ENCODE results near the gene SLC9A9. TPM values are rescaled to one million over a fixed set of nuclear protein-coding genes. Genes with fewer than 3 reads are reported as not detected.

SLC9A9 gene
- polyA plus RNA-seq, 1 donor (not counting 4 experiments of a cell fraction or from before 2014, with no cell fraction given): 5.2 TPM

GRCh38 chr3:143315766-143316165 is 532.5 kb downstream of the SLC9A9 start:
- Histone ChIP-seq H3K27me3 (ENCODE audit: control insufficient read depth, extremely low read depth, insufficient read depth, low read length) (peaks cover 5% of the 10 kb centered on the region), H3K4me1 (ENCODE audit: control insufficient read depth, extremely low read depth, insufficient read depth, low read length) (no peaks in the 10 kb centered on the region), H2AFZ (ENCODE audit: control insufficient read depth, low read length) (no peak overlapping the region), H3K27ac (ENCODE audit: control insufficient read depth, insufficient read depth, low read length) (no peak overlapping the region), H3K36me3 (ENCODE audit: control insufficient read depth in 2 of 2, extremely low read depth in 1 of 2, insufficient read depth in 2 of 2, low read length in 2 of 2) (no peaks in the 10 kb centered on the region), H3K9ac (ENCODE audit: control insufficient read depth, extremely low read depth, insufficient read depth, low read length) (no peak overlapping the region), H3K4me3 (ENCODE audit: control insufficient read depth in 2 of 3, extremely low read depth in 1 of 3, insufficient read depth in 2 of 3, low read depth in 1 of 3, low read length in 3 of 3) (no peak overlapping the region), H3K9me1 (ENCODE audit: control insufficient read depth, extremely low read depth, insufficient read depth, low read length) (no peaks in the 10 kb centered on the region), H3K4me2 (ENCODE audit: control insufficient read depth, extremely low read depth, insufficient read depth, low read depth, low read length) (no peak overlapping the region), H4K20me1 (ENCODE audit: control insufficient read depth, extremely low read depth, insufficient read depth, low read length) (no peaks in the 10 kb centered on the region), H3K9me3 (ENCODE audit: control insufficient read depth, low read depth, low read length) (no peaks in the 10 kb centered on the region), H3K79me2 (ENCODE audit: control insufficient read depth, insufficient read depth, low read length) (no peaks in the 10 kb centered on the region)
- dilution Hi-C loops (cut with MboI; ENCODE audit: extremely low pct_ligation_motif_present, low sequenced_read_pairs): no loop called here
- DNase-seq (ENCODE audit: low read depth, low spot score) (no peak), FAIRE-seq (no peak)
- TF ChIP-seq EZH2 (IDR thresholded peaks at IDR 0.05; ENCODE audit: low read length): no peak
- TF ChIP-seq CTCF (optimal IDR thresholded peaks at IDR 0.05 in 1 of 3, IDR thresholded peaks at IDR 0.05 in 1 of 3, conservative IDR thresholded peaks at IDR 0.05 in 1 of 3; ENCODE audit: extremely low read depth in 1 of 3, insufficient read depth in 2 of 3, low read length in 3 of 3): no peak

GRCh38 chr3:143314251-143315093 is 533.8 kb downstream of the SLC9A9 start:
- H3K36me3 ChIP-seq (ENCODE audit: control insufficient read depth in 2 of 2, extremely low read depth in 1 of 2, insufficient read depth in 2 of 2, low read length in 2 of 2): no peaks in the 10 kb centered on the region
- no peak overlapping the region for H3K4me3 ChIP-seq (ENCODE audit: control insufficient read depth in 2 of 3, extremely low read depth in 1 of 3, insufficient read depth in 2 of 3, low read depth in 1 of 3, low read length in 3 of 3)
- H3K27ac ChIP-seq (ENCODE audit: control insufficient read depth, insufficient read depth, low read length): no peak overlapping the region
- peaks cover 5% of the 10 kb centered on the region for H3K27me3 ChIP-seq (ENCODE audit: control insufficient read depth, extremely low read depth, insufficient read depth, low read length)
- no peaks in the 10 kb centered on the region for H3K9me3 ChIP-seq (ENCODE audit: control insufficient read depth, low read depth, low read length)
- DNase-seq (ENCODE audit: low read depth, low spot score) (no peak), FAIRE-seq (no peak)
- no peak overlapping the region for H3K4me2 ChIP-seq (ENCODE audit: control insufficient read depth, extremely low read depth, insufficient read depth, low read depth, low read length)
- TF ChIP-seq CTCF (optimal IDR thresholded peaks at IDR 0.05 in 1 of 3, IDR thresholded peaks at IDR 0.05 in 1 of 3, conservative IDR thresholded peaks at IDR 0.05 in 1 of 3; ENCODE audit: extremely low read depth in 1 of 3, insufficient read depth in 2 of 3, low read length in 3 of 3) (no peak), EZH2 (IDR thresholded peaks at IDR 0.05; ENCODE audit: low read length) (no peak)
- H4K20me1 ChIP-seq (ENCODE audit: control insufficient read depth, extremely low read depth, insufficient read depth, low read length): no peaks in the 10 kb centered on the region
- dilution Hi-C loops (cut with MboI; ENCODE audit: extremely low pct_ligation_motif_present, low sequenced_read_pairs): no loop called here
- no peak overlapping the region for H3K9ac ChIP-seq (ENCODE audit: control insufficient read depth, extremely low read depth, insufficient read depth, low read length)
- H2AFZ ChIP-seq (ENCODE audit: control insufficient read depth, low read length): no peak overlapping the region
- no peaks in the 10 kb centered on the region for H3K9me1 ChIP-seq (ENCODE audit: control insufficient read depth, extremely low read depth, insufficient read depth, low read length)
- H3K79me2 ChIP-seq (ENCODE audit: control insufficient read depth, insufficient read depth, low read length): no peaks in the 10 kb centered on the region
- no peaks in the 10 kb centered on the region for H3K4me1 ChIP-seq (ENCODE audit: control insufficient read depth, extremely low read depth, insufficient read depth, low read length)

Data from keratinocyte (primary cell).